Activated CD4-positive, CD25-positive, alpha-beta regulatory T cell treated with anti-CD3 and anti-CD28 coated beads, Interleukin-2, amount 50 U/mL, for 72 hours (primary cell): ENCODE measurements around the gene CHMP4A.

Source experiments
- DNase-seq: peaks from one replicate; pipeline ENCODE4 v3.0.0; 2021

Gene CHMP4A

GRCh38 chr14:24177041-24177825 lies 36.1 kb downstream of the CHMP4A start:
- no peak for DNase-seq

DNA sequence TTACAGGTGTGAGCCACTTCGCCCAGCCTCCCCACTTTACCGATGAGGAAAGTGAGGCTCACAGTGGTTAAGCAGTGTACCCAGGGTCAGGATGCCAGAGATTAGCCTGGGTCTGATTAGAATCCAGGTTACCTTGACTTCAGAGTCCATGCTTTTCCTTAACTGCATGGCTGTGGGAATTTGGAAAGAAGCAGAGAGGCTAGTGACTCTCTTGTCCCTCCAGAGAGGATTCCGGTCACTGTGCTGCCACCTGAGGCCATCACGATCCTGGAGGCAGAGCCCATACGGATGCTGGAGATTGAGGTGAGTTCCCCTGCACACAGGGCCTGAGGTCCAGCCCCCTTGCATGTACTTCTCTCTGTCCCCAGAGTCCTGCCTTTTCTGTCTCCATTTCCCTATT lies 36.7 kb downstream of the CHMP4A start:
- no peak for DNase-seq

GRCh38 chr14:24172871-24173281 lies 40.4 kb downstream of the CHMP4A start:
- DNase-seq = no peak

GRCh38 chr14:24172261-24172860 lies 40.9 kb downstream of the CHMP4A start:
- no peak for DNase-seq

DNA sequence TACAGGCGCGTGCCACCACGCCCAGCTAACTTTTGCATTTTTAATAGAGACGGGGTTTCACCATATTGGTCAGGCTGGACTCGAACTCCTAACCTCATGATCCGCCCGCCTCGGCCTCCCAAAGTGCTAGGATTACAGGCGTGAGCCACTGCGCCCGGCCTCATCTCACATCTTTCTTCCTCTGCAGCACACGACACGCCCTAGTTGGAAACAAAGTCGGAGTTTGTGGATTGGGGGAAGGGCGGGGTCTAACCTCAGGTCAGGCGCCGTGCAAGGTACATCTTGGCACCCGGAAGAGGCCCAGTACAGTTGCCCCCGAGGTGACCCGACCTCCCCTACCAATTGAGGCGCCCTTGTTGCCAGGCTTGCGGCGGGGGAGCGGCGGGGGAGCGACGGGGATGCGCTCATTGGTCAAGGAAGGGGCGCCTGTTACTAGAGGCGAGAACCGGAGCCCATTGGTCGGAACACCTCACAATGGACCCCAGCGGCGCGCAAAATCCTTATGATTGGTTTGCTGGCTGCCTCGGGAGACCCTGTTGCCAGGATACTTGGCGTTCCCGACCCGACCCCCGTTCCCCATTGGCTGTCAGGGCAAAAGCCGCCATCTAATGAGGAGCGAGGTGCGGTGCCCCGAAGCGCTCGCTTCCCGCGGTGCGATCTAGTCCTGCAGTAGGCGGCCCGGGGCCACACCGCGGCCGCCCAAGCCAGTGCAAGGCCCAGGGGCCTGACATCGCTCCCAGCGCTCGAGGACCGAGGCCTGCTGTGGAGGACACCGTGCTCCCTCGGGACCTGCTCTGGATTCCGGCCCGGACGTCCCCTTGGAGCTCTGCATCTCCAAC lies 41.6 kb downstream of the CHMP4A start, which contains the start of gene REC8:
Gene REC8 (plus strand): TSS at position 659 of the 839 bp plus-strand sequence. CDS start 473 bp downstream, outside the sequence.
- DNase-seq = peak; percentile 58

- no peak for DNase-seq
These were observed 45.7 kb downstream of the CHMP4A start for GRCh38 chr14:24167469-24168114.

DNA sequence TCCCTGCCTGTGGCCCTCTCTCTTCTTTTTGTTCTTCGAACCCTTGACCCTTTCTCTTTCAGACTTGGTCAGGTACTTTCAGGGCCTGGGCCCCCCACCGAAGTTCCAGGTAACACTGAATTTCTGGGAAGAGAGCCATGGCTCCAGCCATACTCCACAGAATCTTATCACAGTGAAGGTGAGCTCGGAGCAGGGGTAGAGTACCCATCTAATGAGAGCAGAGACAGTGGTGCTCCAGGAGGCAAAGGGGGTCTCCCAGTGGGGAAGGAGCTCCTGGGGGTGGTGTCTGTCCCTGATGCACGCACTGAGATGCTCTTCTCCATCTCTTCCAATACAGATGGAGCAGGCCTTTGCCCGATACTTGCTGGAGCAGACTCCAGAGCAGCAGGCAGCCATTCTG lies 47.5 kb downstream of the CHMP4A start:
- no peak for DNase-seq

DNA sequence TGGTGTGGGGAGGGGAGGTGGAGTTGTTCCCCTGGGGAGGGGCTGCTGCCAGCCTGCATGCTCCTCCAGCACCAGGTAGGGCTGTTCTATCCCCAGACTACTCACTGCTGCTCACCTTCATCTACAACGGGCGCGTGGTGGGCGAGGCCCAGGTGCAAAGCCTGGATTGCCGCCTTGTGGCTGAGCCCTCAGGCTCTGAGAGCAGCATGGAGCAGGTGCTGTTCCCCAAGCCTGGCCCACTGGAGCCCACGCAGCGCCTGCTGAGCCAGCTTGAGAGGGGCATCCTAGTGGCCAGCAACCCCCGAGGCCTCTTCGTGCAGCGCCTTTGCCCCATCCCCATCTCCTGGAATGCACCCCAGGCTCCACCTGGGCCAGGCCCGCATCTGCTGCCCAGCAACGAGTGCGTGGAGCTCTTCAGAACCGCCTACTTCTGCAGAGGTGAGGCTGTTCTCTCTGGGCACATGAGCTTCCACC lies 48.7 kb downstream of the CHMP4A start:
- no peak for DNase-seq

- no peak for DNase-seq
These were observed 51.2 kb downstream of the CHMP4A start for GRCh38 chr14:24162093-24162492.

GRCh38 chr14:24160850-24161804 lies 52.2 kb downstream of the CHMP4A start, which contains the start of gene IRF9:
Gene IRF9 (plus strand): TSS chr14:24161265. CDS start chr14:24162145, 880 bp downstream.
- peak; percentile 98 for DNase-seq

- DNase-seq = no peak
These were observed 52.8 kb downstream of the CHMP4A start for GRCh38 chr14:24160499-24160849.

GRCh38 chr14:24159777-24160498 lies 53.4 kb downstream of the CHMP4A start:
- DNase-seq = no peak
